ENCODE results near the gene SH2D1A.

- no peak for TF ChIP-seq CTCF (IDR thresholded peaks at IDR 0.05; ENCODE audit: low read depth, low read length, missing input control)
- no peak for TF ChIP-seq TAF1 (conservative IDR thresholded peaks at IDR 0.05)
- TF ChIP-seq SP1 (IDR thresholded peaks at IDR 0.05): no peak
- TF ChIP-seq ZBTB33 (IDR thresholded peaks at IDR 0.05): no peak
- no peak for TF ChIP-seq GABPA (IDR thresholded peaks at IDR 0.05 in 1 of 2, conservative IDR thresholded peaks at IDR 0.05 in 1 of 2)
Observed at GRCh38 chrX:124414281-124414680, 67.9 kb downstream of the SH2D1A start.
